ENCODE measurements around the gene ANKRD29.
"Not testable (repeated sequence)": the region's sequence is repeated elsewhere in the genome, so short reads cannot be mapped to it uniquely, and the experiment has no call there.

Gene ANKRD29

GRCh38 chr18:23614413-23614812 is 48.3 kb downstream of the ANKRD29 start:
- in situ Hi-C loops (cut with HindIII; ENCODE audit: low sequenced_read_pairs) = no loop called here
- no peak for DNase-seq (ENCODE audit: low read depth, low spot score)
- no peak overlapping the region for H3K4me3 ChIP-seq (ENCODE audit: low read depth, low read length)
- TF ChIP-seq, protein P1, sequence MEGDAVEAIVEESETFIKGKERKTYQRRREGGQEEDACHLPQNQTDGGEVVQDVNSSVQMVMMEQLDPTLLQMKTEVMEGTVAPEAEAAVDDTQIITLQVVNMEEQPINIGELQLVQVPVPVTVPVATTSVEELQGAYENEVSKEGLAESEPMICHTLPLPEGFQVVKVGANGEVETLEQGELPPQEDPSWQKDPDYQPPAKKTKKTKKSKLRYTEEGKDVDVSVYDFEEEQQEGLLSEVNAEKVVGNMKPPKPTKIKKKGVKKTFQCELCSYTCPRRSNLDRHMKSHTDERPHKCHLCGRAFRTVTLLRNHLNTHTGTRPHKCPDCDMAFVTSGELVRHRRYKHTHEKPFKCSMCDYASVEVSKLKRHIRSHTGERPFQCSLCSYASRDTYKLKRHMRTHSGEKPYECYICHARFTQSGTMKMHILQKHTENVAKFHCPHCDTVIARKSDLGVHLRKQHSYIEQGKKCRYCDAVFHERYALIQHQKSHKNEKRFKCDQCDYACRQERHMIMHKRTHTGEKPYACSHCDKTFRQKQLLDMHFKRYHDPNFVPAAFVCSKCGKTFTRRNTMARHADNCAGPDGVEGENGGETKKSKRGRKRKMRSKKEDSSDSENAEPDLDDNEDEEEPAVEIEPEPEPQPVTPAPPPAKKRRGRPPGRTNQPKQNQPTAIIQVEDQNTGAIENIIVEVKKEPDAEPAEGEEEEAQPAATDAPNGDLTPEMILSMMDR (IDR thresholded peaks at IDR 0.05; ENCODE audit: low read depth, low read length) = no peak

- H3K4me3 ChIP-seq (ENCODE audit: low read depth, low read length); DNase-seq (ENCODE audit: low read depth, low spot score); in situ Hi-C loops (cut with HindIII; ENCODE audit: low sequenced_read_pairs): not testable (repeated sequence)
Observed at GRCh38 chr18:23613091-23613475, 49.6 kb downstream of the ANKRD29 start.

- no peak overlapping the region for H3K4me3 ChIP-seq (ENCODE audit: low read depth, low read length)
- in situ Hi-C loops (cut with HindIII; ENCODE audit: low sequenced_read_pairs) = no loop called here
- TF ChIP-seq, protein P1 (IDR thresholded peaks at IDR 0.05; ENCODE audit: low read depth, low read length) = no peak
- no peak for DNase-seq (ENCODE audit: low read depth, low spot score)
Observed at GRCh38 chr18:23612434-23613090, 50.1 kb downstream of the ANKRD29 start.

GRCh38 chr18:23609390-23610023 is 53.2 kb downstream of the ANKRD29 start:
- DNase-seq (ENCODE audit: low read depth, low spot score) = no peak
- TF ChIP-seq, protein P1 (IDR thresholded peaks at IDR 0.05; ENCODE audit: low read depth, low read length) = no peak

DNA sequence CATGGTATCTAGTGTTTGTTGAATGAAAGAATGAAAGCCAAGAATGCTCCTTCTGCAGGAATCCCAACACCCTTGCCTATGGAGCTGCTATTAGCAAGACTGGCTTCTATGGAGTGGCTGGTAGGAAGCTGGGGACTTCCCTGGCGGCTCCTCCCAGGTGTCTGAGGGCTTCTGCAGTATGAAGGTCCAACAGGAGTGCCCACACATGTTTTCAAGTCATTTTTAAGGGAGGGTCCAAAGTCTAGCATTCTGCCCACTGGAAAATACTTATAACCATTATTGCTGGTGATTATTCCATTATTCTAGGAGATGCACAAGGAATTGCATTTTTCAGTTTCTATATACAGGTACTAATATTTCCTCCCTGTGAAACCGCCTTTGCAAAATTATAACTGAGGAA is 54.5 kb downstream of the ANKRD29 start:
- no peak overlapping the region for H3K4me3 ChIP-seq (ENCODE audit: low read depth, low read length)
- in situ Hi-C loops (cut with HindIII; ENCODE audit: low sequenced_read_pairs) = no loop called here
- DNase-seq (ENCODE audit: low read depth, low spot score) = no peak
- TF ChIP-seq, protein P1 (IDR thresholded peaks at IDR 0.05; ENCODE audit: low read depth, low read length) = no peak

More at GRCh38 chr18:23609390-23610023, 53.2 kb downstream of the ANKRD29 start:
- in situ Hi-C loops (cut with HindIII; ENCODE audit: low sequenced_read_pairs) = no loop called here
- H3K4me3 ChIP-seq (ENCODE audit: low read depth, low read length) = no peak overlapping the region

DNA sequence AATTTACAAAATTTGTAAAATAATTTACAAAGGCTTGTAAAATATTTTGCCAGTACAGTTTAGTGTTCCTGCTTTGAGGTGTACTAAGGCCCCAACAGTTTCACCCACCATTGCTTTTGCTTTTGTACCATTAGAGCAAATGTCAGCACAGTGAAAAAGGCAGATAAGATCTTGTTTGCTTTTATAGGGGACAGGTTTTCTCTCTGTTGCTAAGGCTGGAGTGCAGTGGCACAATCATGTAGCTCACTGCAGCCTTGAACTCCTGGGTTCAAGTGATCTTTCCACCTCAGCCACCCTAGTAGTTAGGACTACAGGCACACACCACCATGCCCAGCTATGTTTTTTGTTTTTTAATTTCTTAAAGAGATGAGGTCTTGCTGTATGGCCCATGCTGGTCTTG is 56.8 kb downstream of the ANKRD29 start:
- no peak for DNase-seq (ENCODE audit: low read depth, low spot score)
- TF ChIP-seq, protein P1 (IDR thresholded peaks at IDR 0.05; ENCODE audit: low read depth, low read length) = no peak
- H3K4me3 ChIP-seq (ENCODE audit: low read depth, low read length) = no peak overlapping the region
- in situ Hi-C loops (cut with HindIII; ENCODE audit: low sequenced_read_pairs) = no loop called here

DNA sequence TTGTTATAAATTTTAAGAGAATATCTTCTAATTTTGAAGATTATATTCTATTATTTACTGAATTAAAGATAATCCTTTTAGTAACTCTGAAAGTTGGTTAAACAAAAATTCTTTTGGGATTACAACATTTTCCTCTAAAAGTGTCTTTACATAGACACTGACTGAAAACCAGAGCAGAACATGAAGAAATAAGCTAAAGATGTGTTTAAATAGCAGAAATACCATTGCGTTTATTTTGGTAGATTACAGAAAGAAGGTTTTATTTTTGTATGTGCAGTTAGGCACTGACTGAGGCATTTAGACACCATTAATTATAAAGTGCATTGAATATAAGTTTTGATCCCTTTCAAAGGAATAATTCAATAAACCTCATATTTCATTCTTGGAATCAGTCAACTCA is 62.9 kb downstream of the ANKRD29 start:
- DNase-seq (ENCODE audit: low read depth, low spot score) = no peak
- H3K4me3 ChIP-seq (ENCODE audit: low read depth, low read length) = no peak overlapping the region
- TF ChIP-seq, protein P1 (IDR thresholded peaks at IDR 0.05; ENCODE audit: low read depth, low read length) = no peak
- in situ Hi-C loops (cut with HindIII; ENCODE audit: low sequenced_read_pairs) = no loop called here
